Tibial nerve (tissue), 3 donors: ENCODE measurements around the gene ATG7.

ENCODE experiments used
- CTCF ChIP-seq, 5 experiments: fragments of 200-600 bp in 3 of 5; fragments of 450-650 bp in 2 of 5; sonication (generic) in 3 of 5; IDR thresholded peaks; one replicate each; pipeline ENCODE4 v1.5.1; 2016 to 2019; ENCODE audit warnings: antibody characterized with exemption in 5 of 5, mild to moderate bottlenecking in 3 of 5, moderate library complexity in 2 of 5
- POLR2A ChIP-seq, 2 donors: fragments of 450-650 bp; IDR thresholded peaks; one replicate each; pipeline ENCODE4 v1.6.1; 2017; ENCODE audit warnings: antibody characterized with exemption in 2 of 2, mild to moderate bottlenecking in 2 of 2, moderate library complexity in 2 of 2

DNA sequence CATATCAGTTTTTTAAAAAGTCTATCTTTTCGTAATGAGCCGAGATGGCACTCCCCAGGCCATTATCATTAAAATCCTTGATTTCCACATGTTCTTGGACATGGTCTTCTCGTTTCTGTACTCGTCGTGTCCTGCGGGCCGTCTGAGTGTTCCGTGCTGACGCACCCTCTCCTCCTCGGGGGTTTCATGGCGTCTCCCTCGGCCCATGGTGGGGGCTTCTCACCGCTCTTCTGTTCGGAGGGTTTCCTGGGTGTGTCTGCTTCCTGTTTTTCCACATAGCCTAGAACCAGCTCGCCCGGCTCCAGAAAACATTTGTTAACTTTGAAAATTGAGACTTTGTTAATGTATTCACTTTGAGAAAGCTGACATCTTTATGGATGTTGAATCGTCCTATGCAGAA is 278.8 kb downstream of the ATG7 start:
- TF ChIP-seq POLR2A (IDR thresholded peaks at IDR 0.05) (no peak), CTCF (IDR thresholded peaks at IDR 0.05) (no peak)
